HG02943 (cell line): Measurements from ENCODE around the gene C2CD2.

Source experiments
- ATAC-seq: cut with Tn5 transposase; IDR thresholded peaks from one replicate; pipeline ENCODE4 v1.9.1; 2021; ENCODE audit warnings: mild to moderate bottlenecking, low read depth, moderate library complexity; ENCODE audit not compliant: unreplicated experiment

The C2CD2 gene

DNA sequence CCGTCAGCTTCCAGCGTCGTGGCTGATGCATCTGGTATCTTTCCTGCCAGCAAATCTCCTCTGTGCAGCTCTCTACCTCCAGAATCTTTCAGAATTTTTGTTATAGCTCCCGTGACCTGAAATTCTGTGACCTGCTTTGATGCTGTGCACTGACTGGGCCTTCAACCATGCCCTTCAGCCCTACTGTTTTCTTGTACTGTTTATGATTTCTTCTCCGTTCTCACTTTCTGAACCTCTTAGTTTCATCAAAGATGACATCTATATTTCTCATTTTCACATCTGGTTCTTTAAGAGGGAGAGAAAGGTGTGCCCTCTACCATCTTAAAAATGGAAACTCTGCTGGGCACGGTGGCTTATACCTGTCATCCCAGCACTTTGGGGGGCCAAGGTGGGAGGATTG lies 80.4 kb downstream of the C2CD2 start:
- no peak for ATAC-seq

- ATAC-seq: no peak
Observed at GRCh38 chr21:41873005-41873404, 80.8 kb downstream of the C2CD2 start.

DNA sequence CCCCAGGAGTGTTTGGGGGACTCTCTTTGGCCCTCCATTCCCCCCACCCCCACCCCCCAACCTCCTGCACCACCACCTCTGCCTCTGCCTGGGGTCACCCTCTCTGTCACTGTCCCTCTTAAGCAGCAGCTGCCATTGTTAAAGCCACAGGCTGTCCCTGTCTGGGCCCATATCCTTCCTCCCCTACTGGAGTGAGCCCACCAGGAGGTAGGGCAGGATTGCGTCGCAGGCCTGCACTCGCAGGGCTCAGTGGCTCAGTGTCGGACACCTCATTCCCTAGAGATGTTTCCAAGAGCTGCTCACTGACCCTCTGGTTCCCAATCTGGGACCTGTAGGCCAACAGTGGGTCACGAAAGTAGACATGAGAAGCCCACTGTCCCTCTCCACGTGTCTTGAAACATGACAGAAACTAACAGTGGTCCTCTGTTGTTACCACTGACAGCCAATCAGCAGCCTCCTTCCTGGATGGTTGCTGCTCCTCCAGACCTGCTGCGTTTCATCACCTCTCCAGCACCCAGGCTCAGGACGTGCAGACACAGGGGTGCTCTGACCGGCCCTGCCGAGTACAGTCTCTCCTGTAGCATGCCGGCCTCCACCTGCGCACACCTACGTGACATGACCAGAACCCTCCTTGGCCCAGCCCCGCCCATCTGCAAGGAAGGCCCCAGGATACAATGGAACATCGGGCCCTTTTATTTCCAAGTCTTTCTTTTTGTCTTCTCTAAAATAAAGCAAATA lies 82.4 kb downstream of the C2CD2 start:
- no peak for ATAC-seq

- no peak for ATAC-seq
Observed at GRCh38 chr21:41869771-41870170, 84.0 kb downstream of the C2CD2 start.

- ATAC-seq: peak; percentile 71
Observed at GRCh38 chr21:41868062-41868710, 85.6 kb downstream of the C2CD2 start.

- ATAC-seq: no peak
Observed at GRCh38 chr21:41867313-41867712, 86.5 kb downstream of the C2CD2 start.

GRCh38 chr21:41866274-41866809 lies 87.5 kb downstream of the C2CD2 start:
- ATAC-seq: no peak

GRCh38 chr21:41865002-41865777 lies 88.6 kb downstream of the C2CD2 start:
- ATAC-seq: no peak

DNA sequence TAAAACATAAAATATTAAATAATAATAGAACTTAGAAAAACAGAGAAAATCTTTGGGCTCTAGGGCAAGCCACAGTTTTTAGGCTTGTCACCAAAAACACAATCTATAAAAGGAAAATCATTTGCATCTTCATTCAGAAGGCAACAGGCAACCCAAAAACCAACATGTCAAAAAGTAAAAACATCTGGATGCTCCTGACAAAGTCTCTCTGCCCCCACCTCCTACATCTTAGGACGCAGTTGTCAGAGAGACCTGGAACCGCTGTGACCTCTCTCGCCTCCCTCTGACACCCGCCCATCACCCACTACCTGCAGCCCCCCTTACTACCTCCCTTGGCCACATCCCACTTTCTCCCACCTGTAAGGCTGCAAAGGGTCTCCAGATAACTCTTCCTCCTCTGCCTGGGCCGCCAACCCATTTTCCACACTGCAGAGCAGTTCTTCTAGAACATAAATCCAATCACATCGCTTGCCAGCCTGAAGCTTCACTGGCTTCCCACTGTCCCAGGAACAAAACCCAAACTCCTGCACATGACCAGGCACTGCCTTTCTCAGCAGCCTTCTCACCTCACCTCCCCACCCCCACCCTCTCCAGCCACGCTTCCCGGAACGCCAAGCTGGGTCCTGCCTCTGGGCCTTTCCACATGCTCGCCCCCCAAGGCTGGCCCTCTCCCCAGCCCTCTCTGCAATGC lies 89.4 kb downstream of the C2CD2 start:
- no peak for ATAC-seq

DNA sequence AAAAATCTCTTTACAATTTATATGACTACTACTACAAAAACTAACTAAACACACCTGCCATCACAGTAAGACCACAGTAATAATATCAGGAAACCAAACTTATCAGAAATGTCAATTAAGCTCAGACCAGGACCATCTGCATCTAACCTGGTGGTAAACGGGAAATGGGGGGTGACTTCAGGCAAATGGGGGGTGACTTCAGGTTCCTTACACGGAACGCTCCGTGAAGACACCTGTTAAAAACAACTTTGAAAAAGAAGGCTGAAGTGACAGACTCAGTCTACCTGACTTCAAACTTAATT lies 90.4 kb downstream of the C2CD2 start:
- no peak for ATAC-seq

DNA sequence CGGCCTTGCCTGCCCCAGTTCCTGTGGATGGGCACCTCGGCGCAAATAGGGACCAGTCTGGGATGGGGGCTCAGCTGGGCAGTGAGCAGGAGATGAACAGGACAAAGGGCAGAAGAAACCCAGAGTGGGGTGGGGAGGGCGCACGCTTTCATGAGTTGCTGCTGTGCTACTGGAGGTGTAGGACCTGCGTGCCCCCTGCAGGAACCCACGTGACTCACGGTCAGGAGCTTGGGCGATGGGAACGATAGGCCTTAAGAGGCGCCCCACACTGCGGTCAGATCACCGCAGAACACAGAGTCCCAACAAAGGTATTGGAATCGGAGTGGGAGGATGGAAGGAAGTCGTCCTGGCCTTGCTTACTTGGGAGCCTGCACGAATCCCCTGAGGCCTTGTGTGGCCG lies 91.8 kb downstream of the C2CD2 start:
- no peak for ATAC-seq

GRCh38 chr21:41861255-41861654 lies 92.6 kb downstream of the C2CD2 start:
- ATAC-seq: no peak

GRCh38 chr21:41859297-41859980 lies 94.4 kb downstream of the C2CD2 start:
- no peak for ATAC-seq

GRCh38 chr21:41858466-41859296 lies 95.1 kb downstream of the C2CD2 start:
- ATAC-seq: no peak

DNA sequence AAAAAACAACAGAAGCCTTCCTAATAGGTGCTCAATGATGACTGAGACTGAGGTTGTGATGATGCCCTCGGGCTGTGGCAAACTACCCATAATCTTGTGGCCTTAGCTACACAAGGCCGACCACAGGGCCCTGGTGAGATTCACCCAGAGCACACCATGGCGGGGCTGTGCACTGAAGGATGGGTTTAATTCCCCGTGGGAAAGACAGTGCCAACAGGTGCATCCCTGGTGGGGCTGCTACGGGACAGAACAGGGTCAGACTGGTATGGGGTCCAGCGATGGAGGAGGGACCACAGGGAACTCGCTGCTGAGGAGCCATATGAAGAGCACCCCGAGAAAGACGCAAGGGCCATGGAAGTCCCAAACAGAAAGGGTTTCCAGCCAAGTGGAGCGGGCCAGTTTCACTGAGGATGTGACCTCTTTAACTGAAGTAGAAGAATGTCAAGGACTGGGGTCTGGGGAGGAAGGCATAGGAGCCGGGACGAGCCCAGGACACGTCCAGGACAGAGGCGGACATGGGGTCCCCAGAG lies 96.0 kb downstream of the C2CD2 start:
- no peak for ATAC-seq

DNA sequence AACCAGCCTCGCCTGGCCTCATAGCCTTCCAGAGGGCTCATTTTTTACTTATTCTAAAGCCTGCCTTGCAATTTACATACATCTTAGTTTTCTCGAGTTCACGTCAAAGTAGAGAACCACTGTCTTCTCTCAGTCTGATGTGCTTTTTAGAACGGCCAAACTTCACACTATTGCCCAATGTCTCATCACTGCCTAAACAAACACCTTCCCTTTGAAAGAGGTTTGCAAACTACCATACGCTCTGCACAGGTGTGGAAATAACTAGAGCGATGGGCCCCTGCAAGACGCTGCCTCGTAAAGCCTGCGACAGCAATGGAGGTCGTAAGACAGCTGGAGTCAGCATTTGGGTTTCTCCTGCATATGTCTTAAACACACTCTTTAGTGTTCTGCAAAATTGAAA lies 97.2 kb downstream of the C2CD2 start:
- ATAC-seq: no peak

DNA sequence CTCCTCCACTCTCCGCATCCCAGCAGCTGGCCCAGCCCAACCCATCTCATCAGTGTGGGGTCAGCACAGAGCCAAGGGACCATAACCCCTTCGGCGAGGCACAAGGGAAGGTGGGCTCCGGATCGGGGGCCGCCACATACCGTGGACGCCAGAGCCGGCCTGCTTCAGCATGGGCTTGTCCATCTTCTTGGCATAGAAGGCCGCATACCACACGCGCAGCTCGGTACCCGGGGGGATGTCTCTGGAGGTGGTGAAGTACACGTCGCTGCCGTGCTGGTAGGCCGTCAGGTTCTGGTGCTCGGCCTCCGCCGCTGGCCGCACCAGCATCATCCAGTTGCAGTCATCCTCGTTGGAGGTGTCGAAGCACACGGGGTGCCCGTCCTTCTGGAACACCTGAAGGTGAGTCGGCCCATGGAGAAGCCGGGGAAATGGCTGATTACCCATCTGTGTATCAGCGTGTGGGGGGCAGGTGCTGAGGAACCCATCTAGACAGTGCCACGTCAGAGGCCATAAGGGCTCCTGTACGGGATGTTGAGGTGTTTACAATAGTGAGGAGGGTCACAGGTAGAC lies 99.3 kb downstream of the C2CD2 start:
- ATAC-seq: no peak

- no peak for ATAC-seq
Observed at GRCh38 chr21:41852929-41853320, 100.9 kb downstream of the C2CD2 start.
